Chondrocyte (in vitro differentiated cells): ENCODE measurements around the gene COPB2. TPM values are rescaled to one million over a fixed set of nuclear protein-coding genes. Genes with fewer than 3 reads are reported as not detected.

ENCODE experiments used
- DNase-seq: peaks from one replicate; pipeline ENCODE4 v3.0.0; 2021; ENCODE audit warnings: mixed read lengths, low spot score
- H3K27ac Mint-ChIP-seq: one replicate; pipeline ENCODE4 v1.8.0; 2021; ENCODE audit warnings: mild to moderate bottlenecking, moderate library complexity, mixed read lengths; ENCODE audit not compliant: unreplicated experiment
- H3K27me3 Mint-ChIP-seq: 2 replicates; pipeline ENCODE4 v1.8.0; 2021; ENCODE audit warnings: low read depth, mixed read lengths
- H3K36me3 Mint-ChIP-seq: 2 replicates; pipeline ENCODE4 v1.8.0; 2021; ENCODE audit warnings: low read depth, mixed read lengths
- H3K4me1 Mint-ChIP-seq: 2 replicates; pipeline ENCODE4 v1.8.0; 2021; ENCODE audit warnings: low read depth, mild to moderate bottlenecking, mixed read lengths
- H3K4me3 Mint-ChIP-seq: one replicate; pipeline ENCODE4 v1.8.0; 2021; ENCODE audit warnings: mild to moderate bottlenecking, moderate library complexity, mixed read lengths; ENCODE audit not compliant: unreplicated experiment
- H3K9me3 Mint-ChIP-seq: 2 replicates; pipeline ENCODE4 v1.8.0; 2021; ENCODE audit warnings: low read depth, mixed read lengths
- CTCF ChIP-seq: fragments of 200-600 bp; sonication (generic); IDR thresholded peaks from 2 replicates; pipeline ENCODE4 v1.5.0; 2021; ENCODE audit warnings: antibody characterized with exemption, mild to moderate bottlenecking, moderate library complexity
- total RNA-seq: library from RNA; stranded (reverse); gene quantifications from 3 replicates; pipeline ENCODE4 v1.2.1, GENCODE V29; 2021

The COPB2 gene
- total RNA-seq, 1 donor from 2014 or later, result 180 TPM

DNA sequence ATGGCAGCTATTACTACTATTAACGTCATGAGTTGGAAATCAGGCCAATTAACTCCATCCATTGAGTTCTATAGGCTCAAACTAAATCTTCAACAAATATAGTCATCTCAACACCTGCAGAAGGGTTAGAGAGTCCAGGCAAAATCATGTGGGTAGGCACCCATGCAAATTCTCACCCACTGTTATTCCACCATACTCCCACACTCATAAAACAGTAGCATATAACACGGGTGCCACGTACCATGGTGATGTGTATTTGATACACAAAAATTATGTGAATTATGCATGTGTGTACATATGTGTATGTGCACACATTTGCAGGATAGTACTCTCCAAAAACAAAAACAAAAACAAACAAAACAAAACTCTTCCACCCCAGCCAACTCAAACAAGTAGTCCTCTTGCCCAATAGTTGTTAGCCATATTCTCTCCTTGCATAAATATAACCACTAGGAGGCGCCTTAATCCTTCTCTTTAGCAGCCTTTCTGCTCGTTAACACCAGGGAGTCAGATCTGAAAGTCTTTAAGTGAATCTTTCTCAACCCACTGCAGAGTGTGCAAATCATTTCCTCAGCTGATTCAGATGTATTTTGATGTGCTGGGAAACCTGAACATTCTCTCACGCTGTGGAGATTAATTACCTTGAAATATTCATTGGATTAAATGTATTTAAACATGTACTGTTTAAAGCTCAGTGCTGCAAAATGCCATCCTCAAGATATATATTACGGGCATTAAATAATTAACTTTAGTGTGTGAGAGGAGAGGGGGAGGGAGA is 38.0 kb upstream of the COPB2 start:
- peaks cover 4% of the 10 kb centered on the region for H3K4me1 Mint-ChIP-seq
- H3K4me3 Mint-ChIP-seq, result no peak overlapping the region
- H3K27ac Mint-ChIP-seq, result no peak overlapping the region
- H3K9me3 Mint-ChIP-seq, result no peaks in the 10 kb centered on the region
- no peak for DNase-seq
- no peaks in the 10 kb centered on the region for H3K27me3 Mint-ChIP-seq
- peaks cover 7% of the 10 kb centered on the region for H3K36me3 Mint-ChIP-seq
- TF ChIP-seq CTCF, result peak; percentile 96

GRCh38 chr3:139425745-139426400 is 36.4 kb upstream of the COPB2 start:
- no peak overlapping the region for H3K27ac Mint-ChIP-seq
- no peak overlapping the region for H3K4me3 Mint-ChIP-seq
- H3K27me3 Mint-ChIP-seq, result no peaks in the 10 kb centered on the region
- peaks cover 7% of the 10 kb centered on the region for H3K36me3 Mint-ChIP-seq
- TF ChIP-seq CTCF, result no peak
- no peaks in the 10 kb centered on the region for H3K9me3 Mint-ChIP-seq
- peaks cover 4% of the 10 kb centered on the region for H3K4me1 Mint-ChIP-seq
- no peak for DNase-seq

DNA sequence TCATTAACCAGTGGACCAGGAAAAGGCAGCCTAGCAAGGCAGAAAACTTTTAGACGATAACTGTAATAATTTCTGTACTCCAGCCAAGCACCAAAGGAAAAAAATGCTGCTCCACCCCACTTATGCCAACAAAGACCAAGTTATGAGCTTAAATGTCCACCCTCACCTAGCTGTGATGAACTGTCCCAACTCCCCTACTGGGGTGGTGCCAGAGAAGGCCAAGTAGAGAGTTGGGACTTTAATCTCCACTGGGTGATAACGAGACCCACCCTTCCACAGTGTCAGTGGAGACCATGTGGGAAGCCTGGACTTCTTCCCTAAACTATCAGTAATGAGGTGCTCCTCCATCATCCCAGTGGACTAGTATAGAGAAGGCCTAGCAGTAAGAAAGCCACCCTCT is 33.8 kb upstream of the COPB2 start:
- no peak overlapping the region for H3K4me3 Mint-ChIP-seq
- H3K4me1 Mint-ChIP-seq, result no peaks in the 10 kb centered on the region
- H3K9me3 Mint-ChIP-seq, result no peaks in the 10 kb centered on the region
- no peak overlapping the region for H3K27ac Mint-ChIP-seq
- TF ChIP-seq CTCF, result no peak
- H3K36me3 Mint-ChIP-seq, result peaks cover 7% of the 10 kb centered on the region
- no peaks in the 10 kb centered on the region for H3K27me3 Mint-ChIP-seq
- no peak for DNase-seq

DNA sequence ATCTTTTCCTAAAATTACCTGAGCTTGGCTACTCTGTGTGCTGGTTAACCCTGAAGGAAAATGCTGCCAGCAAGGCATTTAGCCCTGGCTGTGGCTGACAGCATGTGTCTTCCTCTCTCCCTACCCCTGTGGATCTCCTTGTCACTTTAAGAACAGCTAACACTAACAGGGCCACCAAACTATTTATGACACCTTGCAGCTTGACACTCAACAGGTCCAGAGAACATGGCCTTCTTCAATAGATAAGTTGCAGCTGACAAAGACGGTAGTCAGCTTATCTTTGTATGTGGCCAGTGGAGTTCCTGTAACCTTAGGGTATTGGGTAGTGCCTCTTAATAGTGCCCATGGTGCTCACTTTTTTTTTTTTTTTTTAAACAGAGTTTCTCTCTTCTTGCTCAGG is 32.0 kb upstream of the COPB2 start:
- TF ChIP-seq CTCF, result no peak
- H3K4me3 Mint-ChIP-seq, result no peak overlapping the region

GRCh38 chr3:139421040-139421439 is 31.6 kb upstream of the COPB2 start:
- TF ChIP-seq CTCF, result no peak
- H3K36me3 Mint-ChIP-seq, result peaks cover 19% of the 10 kb centered on the region
- no peak for DNase-seq
- no peak overlapping the region for H3K4me3 Mint-ChIP-seq
- no peak overlapping the region for H3K27ac Mint-ChIP-seq
- H3K27me3 Mint-ChIP-seq, result no peaks in the 10 kb centered on the region
- no peaks in the 10 kb centered on the region for H3K4me1 Mint-ChIP-seq
- peaks cover 19% of the 10 kb centered on the region for H3K9me3 Mint-ChIP-seq

More for the DNA sequence above, 32.0 kb upstream of the COPB2 start:
- Mint-ChIP-seq H3K4me1 (no peaks in the 10 kb centered on the region), H3K27ac (no peak overlapping the region), H3K27me3 (no peaks in the 10 kb centered on the region), H3K36me3 (peaks cover 18% of the 10 kb centered on the region), H3K9me3 (peaks cover 15% of the 10 kb centered on the region)
- no peak for DNase-seq
